Stimulated activated CD4-positive, alpha-beta T cell treated with anti-CD3 and anti-CD28 coated beads, Interleukin-2, amount 100 ng/mL, for 48 hours (primary cell): ENCODE measurements around the gene CAPN10.
"Not testable (repeated sequence)": the region's sequence is repeated elsewhere in the genome, so short reads cannot be mapped to it uniquely, and the experiment has no call there.

Source experiments
- DNase-seq, 2 donors: peaks; one replicate each; pipeline ENCODE4 v3.0.0-alpha.2; 2020

Gene CAPN10

DNA sequence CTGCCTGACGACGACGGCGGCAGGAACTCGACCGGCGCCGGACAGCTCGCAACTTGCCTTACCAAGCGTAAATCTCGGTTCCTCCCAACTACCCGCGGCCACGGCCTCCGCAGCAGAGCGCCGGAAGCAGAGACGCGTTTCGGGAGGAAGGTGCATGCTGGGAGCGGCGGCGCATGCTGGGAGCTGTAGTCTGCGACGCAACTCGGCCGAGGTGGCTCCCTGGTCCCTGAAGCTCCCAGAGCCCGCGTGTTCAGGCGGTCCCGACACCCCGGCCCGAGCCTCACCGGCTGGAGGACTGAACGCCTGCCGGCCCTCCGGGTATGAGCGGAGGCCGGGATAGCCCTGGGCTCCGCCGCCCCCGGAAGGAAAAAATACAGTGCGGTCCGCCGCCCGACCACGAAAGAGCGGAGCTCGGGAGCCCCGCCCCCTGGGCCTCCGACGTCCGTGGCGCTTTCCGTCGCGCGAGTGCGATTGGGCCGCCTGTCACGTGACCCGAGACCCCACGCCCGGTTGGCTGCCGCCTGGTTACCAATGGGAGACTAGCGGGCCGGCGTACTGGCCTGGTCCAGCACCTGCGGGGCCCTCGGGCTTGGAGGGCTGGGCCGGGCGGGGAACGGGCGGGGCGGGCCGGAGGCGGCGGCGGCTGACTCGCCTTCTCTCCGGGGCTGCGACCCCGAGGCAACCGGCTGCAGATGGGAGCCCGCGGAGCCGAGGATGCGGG is at the start of gene CAPN10:
Gene CAPN10 (plus strand): TSS at position 537 of the 721 bp plus-strand sequence. CDS start 178 bp downstream, at position 715.
- peak; percentile 94 for DNase-seq

DNA sequence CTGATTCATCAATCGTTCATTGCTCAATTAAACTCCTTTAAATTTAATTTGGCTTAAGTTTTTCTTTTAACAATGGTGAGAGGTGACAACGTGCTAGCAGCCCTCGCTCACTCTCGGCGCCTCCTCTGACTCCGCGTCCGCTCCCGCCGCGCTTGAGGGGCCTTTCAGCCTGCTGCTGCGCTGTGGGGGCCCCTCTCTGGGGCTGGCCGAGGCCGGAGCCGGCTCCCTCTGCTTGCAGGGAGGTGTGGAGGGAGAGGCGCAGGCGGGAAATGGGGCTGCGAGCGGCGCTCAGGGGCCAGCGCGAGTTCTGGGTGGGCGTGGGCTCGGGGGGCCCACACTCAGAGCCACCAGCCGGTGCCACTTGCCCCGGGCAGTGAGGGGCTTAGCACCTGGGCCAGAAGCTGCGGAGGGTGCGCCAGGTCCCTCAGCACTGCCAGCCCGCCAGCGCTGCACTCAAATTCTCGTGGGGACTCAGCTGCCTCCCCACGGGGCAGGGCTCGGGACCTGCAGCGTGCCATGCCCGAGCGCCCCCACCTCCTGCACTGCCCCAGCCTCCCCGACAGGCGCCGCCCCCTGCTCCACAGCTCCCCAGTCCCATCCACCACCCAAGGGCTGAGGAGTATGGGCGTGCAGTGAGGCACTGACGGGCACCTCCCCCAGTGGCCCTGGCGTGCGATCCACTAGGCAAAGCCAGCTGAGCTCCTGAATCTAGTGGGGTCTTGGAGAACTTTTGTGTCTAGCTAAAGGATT is 48.3 kb upstream of the CAPN10 start:
- DNase-seq: no peak

DNA sequence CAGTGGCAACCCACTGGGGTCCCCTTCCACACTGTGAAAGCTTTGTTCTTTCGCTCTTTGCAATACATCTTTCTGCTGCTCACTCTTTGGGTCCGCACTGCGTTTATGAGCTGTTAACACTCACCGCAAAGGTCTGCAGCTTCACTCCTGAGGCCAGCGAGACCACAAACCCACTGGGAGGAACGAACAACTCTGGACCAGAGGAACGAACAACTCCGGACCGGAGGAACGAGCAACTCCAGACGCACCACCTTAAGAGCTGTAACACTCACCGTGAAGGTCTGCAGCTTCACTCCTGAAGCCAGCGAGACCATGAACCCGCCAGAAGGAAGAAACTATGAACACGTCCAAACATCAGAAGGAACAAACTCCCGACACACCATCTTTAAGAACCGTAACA is 47.4 kb upstream of the CAPN10 start:
- DNase-seq: not testable (repeated sequence)

- DNase-seq: no peak
Observed at GRCh38 chr2:240539906-240540305, 46.6 kb upstream of the CAPN10 start.

DNA sequence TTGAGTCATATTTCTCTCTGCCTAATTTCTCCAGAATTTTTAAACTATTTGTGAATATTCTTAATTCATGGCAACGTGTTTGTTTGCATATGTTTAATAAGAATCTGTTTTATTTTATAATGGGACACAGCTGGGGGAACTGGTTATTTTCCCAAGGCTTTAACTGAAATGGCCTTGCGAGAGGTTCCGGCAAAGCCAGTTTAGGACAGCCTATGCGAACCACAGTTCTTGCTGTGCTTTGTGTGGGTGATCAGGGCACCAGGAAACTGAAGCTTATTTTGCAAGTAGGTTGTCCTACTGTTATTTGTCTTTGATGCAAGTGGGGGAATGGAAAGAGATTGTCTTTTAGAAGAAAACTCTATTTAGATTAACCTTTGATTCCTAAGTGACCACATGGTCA is 35.2 kb upstream of the CAPN10 start:
- DNase-seq: no peak

GRCh38 chr2:240551811-240552210 is 34.7 kb upstream of the CAPN10 start:
- DNase-seq: no peak

DNA sequence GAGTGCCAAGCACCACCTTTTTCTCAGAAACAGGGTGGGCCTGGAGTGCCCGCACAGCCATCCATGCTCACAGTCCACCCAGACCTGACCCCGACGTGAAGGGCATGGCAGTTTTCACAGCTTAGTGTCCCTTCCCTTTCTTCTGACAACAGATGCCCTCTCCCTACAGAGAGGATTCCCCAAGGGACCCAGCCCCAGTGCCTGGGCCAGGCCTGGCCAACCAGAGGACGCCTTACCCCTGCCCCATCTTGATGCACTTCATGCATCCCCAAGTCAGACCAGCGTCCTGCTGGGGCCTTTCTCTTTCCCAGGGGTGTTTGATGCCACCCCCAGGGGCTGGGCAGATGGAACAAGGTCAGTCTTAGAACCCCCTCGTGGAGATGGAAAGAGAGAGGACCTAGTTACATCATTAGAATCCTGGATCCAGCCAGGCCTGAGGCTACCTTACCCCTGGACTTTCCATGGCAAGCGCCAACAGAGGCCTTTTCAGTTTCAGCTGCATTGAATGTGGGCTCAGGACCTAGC is 32.5 kb upstream of the CAPN10 start:
- no peak for DNase-seq

DNA sequence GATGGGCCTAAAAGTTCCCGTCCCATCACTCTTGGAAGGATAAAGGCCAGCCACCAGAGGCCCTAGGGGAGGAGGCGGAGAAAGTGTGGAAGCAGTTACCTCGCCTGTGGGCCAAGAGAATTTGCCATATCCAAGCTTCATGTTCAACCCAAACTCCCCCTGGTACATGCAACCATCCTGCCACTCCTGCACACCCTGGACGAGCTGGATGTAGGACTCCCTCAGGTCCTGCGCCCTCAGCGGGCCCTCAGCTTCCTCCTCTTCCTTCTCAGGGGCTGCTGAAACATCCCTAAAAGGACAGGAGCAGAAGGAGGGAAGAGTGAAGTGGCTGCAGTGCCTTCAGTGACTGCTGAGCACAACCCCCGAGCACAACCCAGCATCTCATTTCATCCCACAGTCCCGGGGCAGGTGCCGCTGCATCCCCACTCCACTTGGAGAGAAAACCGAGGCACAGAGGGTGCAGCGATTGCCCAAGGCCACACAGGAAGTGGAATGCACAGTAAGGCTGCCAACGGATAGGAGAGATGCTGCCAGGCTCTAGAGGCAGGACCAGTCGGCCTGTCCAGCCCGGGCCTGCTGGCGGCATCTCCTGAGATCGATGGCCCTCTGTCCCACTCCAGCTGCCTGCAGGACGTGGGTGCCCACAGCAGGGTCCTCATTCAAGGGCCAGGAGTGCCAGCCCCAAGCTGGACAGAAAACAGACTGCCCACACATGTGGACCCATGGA is 31.6 kb upstream of the CAPN10 start:
- DNase-seq: no peak

DNA sequence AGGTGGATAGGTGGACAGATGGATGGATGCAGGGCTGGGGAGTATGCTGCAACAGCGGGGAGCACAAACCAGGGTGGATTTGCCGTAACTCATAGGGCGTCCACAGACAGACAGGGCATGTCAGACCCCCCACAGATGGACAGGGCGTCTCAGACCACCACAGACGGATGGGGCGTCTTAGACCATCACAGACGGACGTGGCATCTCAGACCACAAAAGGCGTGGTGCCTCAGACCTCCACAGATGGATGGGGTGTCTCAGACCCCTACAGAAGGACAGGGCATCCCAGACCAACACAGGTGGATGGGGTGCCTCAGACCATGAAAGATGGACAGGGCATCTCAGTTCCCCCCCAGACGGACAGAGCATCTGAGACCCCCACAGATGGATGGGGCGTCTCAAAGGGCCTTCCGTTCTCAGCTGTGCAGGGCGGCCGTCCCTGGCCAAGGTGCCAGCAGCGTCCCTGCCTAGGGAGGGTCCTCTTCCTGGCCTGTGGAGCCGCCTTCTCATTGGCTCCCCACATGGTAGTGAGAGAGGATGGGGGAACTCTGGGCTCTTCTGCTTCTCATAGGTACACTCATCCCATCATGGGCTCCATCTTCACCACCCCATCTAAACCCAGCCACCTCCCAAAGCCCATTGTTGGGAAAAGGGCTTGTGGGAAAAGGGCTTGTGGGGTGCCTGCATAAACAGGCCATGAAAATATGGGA is 30.8 kb upstream of the CAPN10 start:
- DNase-seq: no peak

GRCh38 chr2:240556553-240557100 is 29.9 kb upstream of the CAPN10 start:
- DNase-seq: peak; percentile 63 to 67

GRCh38 chr2:240557101-240557751 is 29.3 kb upstream of the CAPN10 start:
- DNase-seq: no peak

- DNase-seq: peak in 1 of 2 donors; percentile 69
Observed at GRCh38 chr2:240557808-240558207, 28.7 kb upstream of the CAPN10 start, which contains the start of gene ANKMY1. Gene ANKMY1, minus strand, starts transcription at chr2:240557988. Its CDS starts 653 bp downstream, at chr2:240557335.

- DNase-seq: no peak
Observed at GRCh38 chr2:240558236-240558761, 28.2 kb upstream of the CAPN10 start.

DNA sequence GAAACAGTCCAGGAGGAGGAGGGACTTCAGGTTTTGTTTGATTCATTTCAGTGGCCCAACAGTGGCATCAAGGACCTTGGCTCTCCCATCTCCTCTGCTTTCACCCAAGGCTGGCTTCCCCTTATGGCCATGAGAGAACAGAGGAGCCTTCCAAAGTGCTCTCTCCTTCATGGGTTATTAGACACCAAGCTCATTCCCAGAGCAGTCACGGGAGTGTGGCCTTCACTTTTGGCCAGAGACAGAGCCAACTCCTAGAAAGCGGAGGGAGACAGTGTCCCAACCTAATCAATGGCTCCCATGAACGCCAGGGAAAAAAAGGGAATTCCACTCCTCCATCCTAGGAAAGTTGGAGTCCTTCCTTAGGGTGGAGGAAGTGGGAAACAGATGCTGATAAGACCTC is 27.2 kb upstream of the CAPN10 start:
- no peak for DNase-seq

- DNase-seq: peak; percentile 89 to 90
Observed at GRCh38 chr2:240560084-240560479, 26.5 kb upstream of the CAPN10 start, which contains the start of gene DUSP28. Gene DUSP28, plus strand, starts transcription at chr2:240560357. Its CDS starts 328 bp downstream, at chr2:240560685.

GRCh38 chr2:240560480-240561324 is 25.8 kb upstream of the CAPN10 start:
- peak; percentile 99 to 100 for DNase-seq

- DNase-seq: no peak
Observed at GRCh38 chr2:240561325-240561971, 25.1 kb upstream of the CAPN10 start.

GRCh38 chr2:240563231-240563630 is 23.3 kb upstream of the CAPN10 start:
- DNase-seq: not testable (repeated sequence)

GRCh38 chr2:240563951-240564560 is 22.5 kb upstream of the CAPN10 start:
- DNase-seq: no peak
